WERI-Rb-1 (cell line): ENCODE data around the gene DEK.
"Not testable (repeated sequence)": the region's sequence is repeated elsewhere in the genome, so short reads cannot be mapped to it uniquely, and the experiment has no call there.

ENCODE experiments used
- DNase-seq: peaks from one replicate; pipeline ENCODE4 v3.0.0-alpha.2; 2020
- H3K27ac ChIP-seq: fragments of 250-450 bp; sonication (Bioruptor Pico); 2 replicates; pipeline ENCODE4 v1.5.1; 2020; ENCODE audit warnings: mild to moderate bottlenecking, moderate library complexity
- H3K27me3 ChIP-seq: fragments of 250-450 bp; sonication (Bioruptor Pico); 2 replicates; pipeline ENCODE4 v1.5.1; 2021; ENCODE audit warnings: mild to moderate bottlenecking, low read depth, moderate library complexity; ENCODE audit not compliant: insufficient read depth, severe bottlenecking
- H3K36me3 ChIP-seq: fragments of 250-450 bp; sonication (Bioruptor Pico); 2 replicates; pipeline ENCODE4 v1.5.1; 2020; ENCODE audit warnings: mild to moderate bottlenecking, moderate library complexity
- H3K4me3 ChIP-seq: 2 replicates; pipeline ENCODE4 v1.5.1; 2011; ENCODE audit warnings: low read depth, mild to moderate bottlenecking, control low read depth, low read length
- H3K9me3 ChIP-seq: fragments of 250-450 bp; sonication (Bioruptor Pico); 2 replicates; pipeline ENCODE4 v1.5.1; 2021; ENCODE audit warnings: mild to moderate bottlenecking, moderate library complexity; ENCODE audit not compliant: severe bottlenecking
- CTCF ChIP-seq: IDR thresholded peaks from 2 replicates; pipeline ENCODE4 v1.5.1; 2011; ENCODE audit warnings: low read depth, mild to moderate bottlenecking, control low read depth, inconsistent platforms, low read length

Gene DEK

GRCh38 chr6:18226451-18227105 lies 37.8 kb downstream of the DEK start:
- DNase-seq, H3K27me3 ChIP-seq, H3K9me3 ChIP-seq, H3K4me3 ChIP-seq: not testable (repeated sequence)
- H3K27ac ChIP-seq, result peak overlapping the region; percentile 18; the same call in 1 of the 2 replicates
- peaks cover 95% of the 10 kb centered on the region for H3K36me3 ChIP-seq

GRCh38 chr6:18221288-18221615 lies 43.1 kb downstream of the DEK start:
- Histone ChIP-seq H3K27me3 (no peaks in the 10 kb centered on the region), H3K36me3 (peaks cover 57% of the 10 kb centered on the region), H3K27ac (no peak overlapping the region), H3K9me3 (no peaks in the 10 kb centered on the region), H3K4me3 (no peak overlapping the region)
- TF ChIP-seq CTCF, result no peak
- no peak for DNase-seq

- Histone ChIP-seq H3K27ac (no peak overlapping the region), H3K4me3 (no peak overlapping the region), H3K9me3 (no peaks in the 10 kb centered on the region), H3K36me3 (peaks cover 41% of the 10 kb centered on the region), H3K27me3 (no peaks in the 10 kb centered on the region)
- no peak for TF ChIP-seq CTCF
- DNase-seq, result no peak
Measured at GRCh38 chr6:18219591-18219990, 44.7 kb downstream of the DEK start.

- no peak for TF ChIP-seq CTCF
- Histone ChIP-seq H3K36me3 (peaks cover 28% of the 10 kb centered on the region), H3K27ac (no peak overlapping the region), H3K4me3 (no peak overlapping the region), H3K9me3 (no peaks in the 10 kb centered on the region), H3K27me3 (no peaks in the 10 kb centered on the region)
- DNase-seq, result no peak
Measured at GRCh38 chr6:18218233-18218632, 46.1 kb downstream of the DEK start.

GRCh38 chr6:18216411-18216810 lies 47.9 kb downstream of the DEK start:
- TF ChIP-seq CTCF, result no peak
- Histone ChIP-seq H3K27ac (no peak overlapping the region), H3K36me3 (peaks cover 12% of the 10 kb centered on the region), H3K4me3 (no peak overlapping the region), H3K27me3 (no peaks in the 10 kb centered on the region), H3K9me3 (no peaks in the 10 kb centered on the region)
- no peak for DNase-seq

GRCh38 chr6:18215436-18215835 lies 48.9 kb downstream of the DEK start:
- no peak for TF ChIP-seq CTCF
- H3K9me3 ChIP-seq, result no peaks in the 10 kb centered on the region
- H3K36me3 ChIP-seq, result peaks cover 7% of the 10 kb centered on the region
- no peaks in the 10 kb centered on the region for H3K27me3 ChIP-seq
- H3K27ac ChIP-seq, result peak overlapping the region; percentile 19
- peak; percentile 94 for DNase-seq
- peak overlapping the region; percentile 30 for H3K4me3 ChIP-seq
